Keratinocyte (primary cell): ENCODE data around the gene BCL7A. TPM values are rescaled to one million over a fixed set of nuclear protein-coding genes. Genes with fewer than 3 reads are reported as not detected.
A peak's percentile ranks its signal among the peaks of the same experiment; 100 is the strongest.

Source experiments
- DNase-seq: peaks from one replicate; pipeline ENCODE4 v3.0.0-alpha.2; 2011; ENCODE audit warnings: low read depth, missing footprints, low spot score
- FAIRE-seq: peaks from 2 replicates; lab custom pipeline; 2011; peaks lifted over from hg19 to GRCh38; lab: Jason Lieb, UNC
- H2AFZ ChIP-seq: 2 replicates; pipeline ENCODE4 v1.6.0; 2012; ENCODE audit warnings: low read length, control low read depth, inconsistent platforms; ENCODE audit not compliant: control insufficient read depth
- H3K27ac ChIP-seq: 2 replicates; pipeline ENCODE4 v1.5.1; 2011; ENCODE audit warnings: low read length; ENCODE audit not compliant: control insufficient read depth, insufficient read depth
- H3K27me3 ChIP-seq: 3 replicates; pipeline ENCODE4 v1.6.0; 2011; ENCODE audit warnings: low read length; ENCODE audit not compliant: control insufficient read depth, insufficient read depth; ENCODE audit errors: extremely low read depth
- H3K36me3 ChIP-seq, 2 experiments: 2 replicates in 1 of 2; 3 replicates in 1 of 2; pipeline ENCODE4 v1.5.1; 2011; ENCODE audit warnings: low read length in 2 of 2, mild to moderate bottlenecking in 1 of 2; ENCODE audit not compliant: control insufficient read depth in 2 of 2, insufficient read depth in 2 of 2; ENCODE audit errors: extremely low read depth in 1 of 2
- H3K4me1 ChIP-seq: 3 replicates; pipeline ENCODE4 v1.5.1; 2011; ENCODE audit warnings: low read length; ENCODE audit not compliant: control insufficient read depth, insufficient read depth; ENCODE audit errors: extremely low read depth
- H3K4me2 ChIP-seq: 3 replicates; pipeline ENCODE4 v1.6.0; 2011; ENCODE audit warnings: low read depth, low read length; ENCODE audit not compliant: control insufficient read depth, insufficient read depth; ENCODE audit errors: extremely low read depth
- H3K4me3 ChIP-seq, 3 experiments: fragments of 200-600 bp in 1 of 3; sonication (generic) in 1 of 3; 2 replicates in 2 of 3; 3 replicates in 1 of 3; pipeline ENCODE4 v1.5.1; 2011 to 2016; ENCODE audit warnings: low read length in 3 of 3, mild to moderate bottlenecking in 3 of 3, control low read depth in 2 of 3, inconsistent platforms in 1 of 3, low read depth in 1 of 3, mixed read lengths in 1 of 3, mixed run types in 1 of 3, moderate library complexity in 1 of 3; ENCODE audit not compliant: control insufficient read depth in 2 of 3, insufficient read depth in 2 of 3; ENCODE audit errors: extremely low read depth in 1 of 3
- H3K79me2 ChIP-seq: 2 replicates; pipeline ENCODE4 v1.6.0; 2012; ENCODE audit warnings: low read length; ENCODE audit not compliant: control insufficient read depth, insufficient read depth
- H3K9ac ChIP-seq: 3 replicates; pipeline ENCODE4 v1.6.0; 2011; ENCODE audit warnings: low read length; ENCODE audit not compliant: control insufficient read depth, insufficient read depth; ENCODE audit errors: extremely low read depth
- H3K9me1 ChIP-seq: 3 replicates; pipeline ENCODE4 v1.6.0; 2011; ENCODE audit warnings: low read length; ENCODE audit not compliant: control insufficient read depth, insufficient read depth; ENCODE audit errors: extremely low read depth
- H3K9me3 ChIP-seq: 2 replicates; pipeline ENCODE4 v1.5.1; 2012; ENCODE audit warnings: low read depth, low read length; ENCODE audit not compliant: control insufficient read depth
- H4K20me1 ChIP-seq: 3 replicates; pipeline ENCODE4 v1.6.0; 2011; ENCODE audit warnings: low read length; ENCODE audit not compliant: control insufficient read depth, insufficient read depth; ENCODE audit errors: extremely low read depth
- EZH2 ChIP-seq: IDR thresholded peaks from one replicate; pipeline ENCODE4 v1.6.1; 2012; ENCODE audit warnings: inconsistent platforms, mild to moderate bottlenecking, low read length, moderate library complexity
- dilution Hi-C: fragments of 300-500 bp; cut with MboI; formaldehyde crosslinking; loops from one replicate; pipeline ENCODE4 v1.7.0; 2020; ENCODE audit warnings: low sequenced_read_pairs; ENCODE audit not compliant: extremely low pct_ligation_motif_present
- polyA plus RNA-seq, 5 experiments: library from polyadenylated mRNA; depleted of rRNA in 3 of 5; stranded (reverse) in 3 of 5; stranded (forward) in 1 of 5; unstranded in 1 of 5; fragments of >200 nt; gene quantifications; 1 replicate in 1 of 5; 2 replicates in 3 of 5; 3 replicates in 1 of 5; pipeline versions ENCODE4 v1.2.1 to v1.2.3, GENCODE V29; 2011 to 2012; ENCODE audit warnings: missing spikeins in 2 of 5, low read depth in 1 of 5, low replicate concordance in 1 of 5
- TF ChIP-seq, protein P1 (sequence below), 3 experiments: IDR thresholded peaks in 1 of 3; conservative IDR thresholded peaks in 1 of 3; optimal IDR thresholded peaks in 1 of 3; 2 replicates in 2 of 3; 3 replicates in 1 of 3; pipeline versions ENCODE3 to v1.5.1; 2011; ENCODE audit warnings: low read length in 3 of 3, mild to moderate bottlenecking in 3 of 3, moderate library complexity in 2 of 3, control low read depth in 1 of 3, inconsistent platforms in 1 of 3; ENCODE audit not compliant: insufficient read depth in 2 of 3; ENCODE audit errors: extremely low read depth in 1 of 3

Gene BCL7A
- polyA plus RNA-seq, 1 donor (not counting 4 experiments of a cell fraction or from before 2014, with no cell fraction given), result 12.8 TPM

DNA sequence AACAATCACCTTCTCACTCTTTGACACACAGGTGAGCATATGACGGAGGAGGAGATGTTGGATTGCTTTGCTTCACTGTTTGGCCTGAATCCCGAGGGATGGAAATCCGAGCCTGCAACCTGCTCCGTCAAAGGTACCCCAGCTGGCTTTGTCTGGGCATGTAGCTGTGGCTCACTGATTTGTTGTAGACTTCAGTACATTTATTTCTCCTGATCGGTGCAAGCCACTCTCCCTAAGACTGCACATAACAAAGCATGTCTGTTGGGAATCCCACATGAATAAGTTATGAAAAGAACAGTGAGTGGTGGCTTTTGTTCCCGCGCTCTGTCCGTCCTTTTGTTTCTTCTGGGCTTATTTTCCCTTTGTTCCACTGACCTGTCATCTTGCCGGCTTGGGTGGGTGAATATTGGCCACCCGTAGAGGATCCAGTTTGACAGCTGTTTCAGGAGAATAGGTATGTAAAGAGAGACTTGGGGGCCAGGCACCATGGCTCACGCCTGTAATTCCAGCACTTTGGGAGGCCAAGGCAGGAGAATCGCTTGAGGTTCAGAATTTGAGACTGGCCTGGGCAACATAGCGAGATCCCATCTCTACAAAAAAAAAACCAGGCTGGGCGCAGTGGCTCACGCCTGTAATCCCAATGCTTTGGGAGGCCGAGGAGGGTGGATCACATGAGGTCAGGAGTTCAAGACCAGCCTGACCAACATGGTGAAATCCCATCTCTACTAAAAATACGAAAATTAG, 20.0 kb upstream of the BCL7A start:
- H3K4me2 ChIP-seq, result peak overlapping the region; percentile 52
- DNase-seq, result peak; percentile 79
- H3K79me2 ChIP-seq, result peaks cover 7% of the 10 kb centered on the region
- peak overlapping the region; percentile 36 for H2AFZ ChIP-seq
- peaks cover 4 to 9% of the 10 kb centered on the region in 2 experiments for H3K36me3 ChIP-seq
- H3K9ac ChIP-seq, result peak overlapping the region; percentile 41
- no peaks in the 10 kb centered on the region for H3K27me3 ChIP-seq
- H4K20me1 ChIP-seq, result no peaks in the 10 kb centered on the region
- dilution Hi-C loops, result no loop called here
- peak overlapping the region; percentile 67 for H3K27ac ChIP-seq
- no peaks in the 10 kb centered on the region for H3K9me1 ChIP-seq
- H3K9me3 ChIP-seq, result no peaks in the 10 kb centered on the region
- H3K4me3 ChIP-seq, result peak overlapping the region in 2 of 3 experiments; percentile 22 to 26
- peaks cover 26% of the 10 kb centered on the region for H3K4me1 ChIP-seq
- TF ChIP-seq, protein P1, sequence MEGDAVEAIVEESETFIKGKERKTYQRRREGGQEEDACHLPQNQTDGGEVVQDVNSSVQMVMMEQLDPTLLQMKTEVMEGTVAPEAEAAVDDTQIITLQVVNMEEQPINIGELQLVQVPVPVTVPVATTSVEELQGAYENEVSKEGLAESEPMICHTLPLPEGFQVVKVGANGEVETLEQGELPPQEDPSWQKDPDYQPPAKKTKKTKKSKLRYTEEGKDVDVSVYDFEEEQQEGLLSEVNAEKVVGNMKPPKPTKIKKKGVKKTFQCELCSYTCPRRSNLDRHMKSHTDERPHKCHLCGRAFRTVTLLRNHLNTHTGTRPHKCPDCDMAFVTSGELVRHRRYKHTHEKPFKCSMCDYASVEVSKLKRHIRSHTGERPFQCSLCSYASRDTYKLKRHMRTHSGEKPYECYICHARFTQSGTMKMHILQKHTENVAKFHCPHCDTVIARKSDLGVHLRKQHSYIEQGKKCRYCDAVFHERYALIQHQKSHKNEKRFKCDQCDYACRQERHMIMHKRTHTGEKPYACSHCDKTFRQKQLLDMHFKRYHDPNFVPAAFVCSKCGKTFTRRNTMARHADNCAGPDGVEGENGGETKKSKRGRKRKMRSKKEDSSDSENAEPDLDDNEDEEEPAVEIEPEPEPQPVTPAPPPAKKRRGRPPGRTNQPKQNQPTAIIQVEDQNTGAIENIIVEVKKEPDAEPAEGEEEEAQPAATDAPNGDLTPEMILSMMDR (optimal IDR thresholded peaks at IDR 0.05 in 1 of 3, IDR thresholded peaks at IDR 0.05 in 1 of 3, conservative IDR thresholded peaks at IDR 0.05 in 1 of 3; ENCODE audit: extremely low read depth in 1 of 3, insufficient read depth in 2 of 3, low read length in 3 of 3), result no peak
- TF ChIP-seq EZH2, result no peak
- peak; percentile 99 for FAIRE-seq

- FAIRE-seq (no peak), DNase-seq (no peak)
- Histone ChIP-seq H3K36me3 (peaks cover 4 to 9% of the 10 kb centered on the region in 2 experiments), H3K4me1 (peaks cover 20% of the 10 kb centered on the region), H3K27ac (no peak overlapping the region), H3K4me3 (no peak overlapping the region), H3K9me3 (no peaks in the 10 kb centered on the region), H3K4me2 (no peak overlapping the region), H3K9ac (no peak overlapping the region), H4K20me1 (no peaks in the 10 kb centered on the region), H3K79me2 (no peaks in the 10 kb centered on the region), H3K27me3 (no peaks in the 10 kb centered on the region), H3K9me1 (no peaks in the 10 kb centered on the region), H2AFZ (no peak overlapping the region)
- TF ChIP-seq EZH2, result no peak
- TF ChIP-seq, protein P1 (optimal IDR thresholded peaks at IDR 0.05 in 1 of 3, IDR thresholded peaks at IDR 0.05 in 1 of 3, conservative IDR thresholded peaks at IDR 0.05 in 1 of 3; ENCODE audit: extremely low read depth in 1 of 3, insufficient read depth in 2 of 3, low read length in 3 of 3), result no peak
- dilution Hi-C loops, result no loop called here
These were observed 17.8 kb upstream of the BCL7A start for GRCh38 chr12:122003651-122004611.
